H1 (cell line): Measurements from ENCODE around the gene ARMC7. TPM values are rescaled to one million over a fixed set of nuclear protein-coding genes. Genes with fewer than 3 reads are reported as not detected.

Experiments used
- ATF2 ChIP-seq: IDR thresholded peaks from 2 replicates; pipeline ENCODE4 v1.6.1; 2012; ENCODE audit warnings: low read length, inconsistent platforms
- BCL11A ChIP-seq, 2 experiments: IDR thresholded peaks; one replicate each; pipeline ENCODE4 v1.6.1; 2011; ENCODE audit warnings: low read depth in 2 of 2, low read length in 2 of 2, mild to moderate bottlenecking in 2 of 2
- CHD7 ChIP-seq: fragments of 300-600 bp; sonication (generic); IDR thresholded peaks from 2 replicates; pipeline ENCODE4 v1.7.1; 2012; ENCODE audit warnings: low read length, moderate library complexity, mild to moderate bottlenecking, inconsistent platforms; ENCODE audit not compliant: insufficient replicate concordance
- EGR1 ChIP-seq: IDR thresholded peaks from 2 replicates; pipeline ENCODE4 v1.6.1; 2011; ENCODE audit warnings: low read depth, low read length, borderline replicate concordance
- EP300 ChIP-seq, 2 experiments: IDR thresholded peaks; 1 replicate in 1 of 2; 2 replicates in 1 of 2; pipeline ENCODE4 v1.6.1; 2011 to 2012; ENCODE audit warnings: low read depth in 2 of 2, low read length in 2 of 2, mild to moderate bottlenecking in 2 of 2, borderline replicate concordance in 1 of 2, inconsistent platforms in 1 of 2, moderate library complexity in 1 of 2
- GABPA ChIP-seq: IDR thresholded peaks from 2 replicates; pipeline ENCODE4 v1.6.1; 2011; ENCODE audit warnings: mild to moderate bottlenecking, low read length, moderate library complexity, borderline replicate concordance; ENCODE audit not compliant: insufficient read depth
- JUND ChIP-seq: IDR thresholded peaks from 2 replicates; pipeline ENCODE4 v1.6.1; 2011; ENCODE audit warnings: mild to moderate bottlenecking, improper control_type of control experiment, low read length
- polyA plus RNA-seq, 7 experiments: library from polyadenylated mRNA; depleted of rRNA in 3 of 7; stranded (reverse) in 5 of 7; unstranded in 2 of 7; fragments of >200 nt in 5 of 7; fragments of 200-250 nt in 2 of 7; gene quantifications; 1 replicate in 5 of 7; 2 replicates in 1 of 7; 4 replicates in 1 of 7; pipeline versions ENCODE4 v1.2.1 to v1.2.3, GENCODE V29; 2011 to 2013; ENCODE audit warnings: missing spikeins in 2 of 7, mixed read lengths in 2 of 7
- total RNA-seq: library from RNA; stranded (reverse); fragmentation: NEBNext Ultra II Directional; extraction: Animal tissue kit (Norgen Biotek cat#: 25700); gene quantifications from 2 replicates; pipeline ENCODE4 v1.2.1, GENCODE V29; 2021

The ARMC7 gene
- total and polyA plus RNA-seq, 2 of the 8 experiments (the other 6 are each of a cell fraction or from before 2014, with no cell fraction given): 9.8 to 13.6 TPM

GRCh38 chr17:75135946-75136345 is 26.2 kb downstream of the ARMC7 start (continued):
- no peak for TF ChIP-seq CHD7
- no peak for TF ChIP-seq GABPA
- TF ChIP-seq EP300 (IDR thresholded peaks at IDR 0.05; ENCODE audit: borderline replicate concordance in 1 of 2, low read depth in 2 of 2, low read length in 2 of 2): no peak
- no peak for TF ChIP-seq BCL11A (IDR thresholded peaks at IDR 0.05; ENCODE audit: low read depth in 2 of 2, low read length in 2 of 2)
- TF ChIP-seq JUND: no peak
- no peak for TF ChIP-seq ATF2
- TF ChIP-seq EGR1: no peak
